NCI-H1436 treated with DMSO at 0.1 percent for 48 hours (cell line): ENCODE measurements around the gene KMT5C.
A peak's percentile ranks its signal among the peaks of the same experiment; 100 is the strongest.

ENCODE experiments used
- DNase-seq: peaks from one replicate; lab custom pipeline; 2025; lab: John Stamatoyannopoulos, UW

KMT5C gene

GRCh38 chr19:55368701-55369563, 29.3 kb downstream of the KMT5C start:
- no peak for DNase-seq

- no peak for DNase-seq
Observed at GRCh38 chr19:55369653-55370304, 30.1 kb downstream of the KMT5C start.

DNA sequence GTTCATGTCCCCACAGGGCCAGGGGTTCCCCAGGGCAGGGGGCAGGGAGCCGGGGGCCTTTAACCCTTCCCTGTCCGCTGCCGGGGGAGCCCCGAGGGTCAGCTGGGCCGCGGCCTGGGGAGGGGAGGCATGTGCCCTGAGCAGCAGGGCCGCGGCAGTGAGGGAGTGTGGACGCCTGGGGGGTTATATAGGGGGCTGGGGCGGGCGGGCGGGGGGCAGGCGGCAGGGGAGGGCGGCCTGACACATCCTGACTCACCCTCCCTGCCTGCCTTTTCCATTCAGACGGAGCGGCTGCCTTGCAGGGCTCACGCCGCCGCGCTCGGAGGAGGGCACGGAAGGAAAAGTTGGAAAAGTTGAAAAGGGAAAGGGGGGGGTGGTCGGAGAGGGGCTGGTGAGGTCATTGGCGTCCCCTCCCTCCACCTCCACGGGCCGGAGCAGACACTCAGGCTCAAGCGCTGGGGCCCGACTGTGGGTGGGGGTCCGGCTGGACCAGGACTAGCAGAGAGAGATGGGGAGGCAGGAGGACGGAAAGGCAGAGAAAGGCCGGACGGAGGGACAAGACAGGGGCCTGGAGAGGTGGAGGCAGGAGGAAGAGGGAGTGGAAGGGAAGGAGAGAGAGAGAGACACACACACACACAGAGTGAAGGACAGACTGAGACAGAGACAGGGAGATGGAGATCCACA, 30.8 kb downstream of the KMT5C start, which contains the start of gene IL11:
Gene IL11 (minus strand): TSS at position 159 of the 684 bp plus-strand sequence. CDS start 153 bp downstream, at position 6.
- no peak for DNase-seq

DNA sequence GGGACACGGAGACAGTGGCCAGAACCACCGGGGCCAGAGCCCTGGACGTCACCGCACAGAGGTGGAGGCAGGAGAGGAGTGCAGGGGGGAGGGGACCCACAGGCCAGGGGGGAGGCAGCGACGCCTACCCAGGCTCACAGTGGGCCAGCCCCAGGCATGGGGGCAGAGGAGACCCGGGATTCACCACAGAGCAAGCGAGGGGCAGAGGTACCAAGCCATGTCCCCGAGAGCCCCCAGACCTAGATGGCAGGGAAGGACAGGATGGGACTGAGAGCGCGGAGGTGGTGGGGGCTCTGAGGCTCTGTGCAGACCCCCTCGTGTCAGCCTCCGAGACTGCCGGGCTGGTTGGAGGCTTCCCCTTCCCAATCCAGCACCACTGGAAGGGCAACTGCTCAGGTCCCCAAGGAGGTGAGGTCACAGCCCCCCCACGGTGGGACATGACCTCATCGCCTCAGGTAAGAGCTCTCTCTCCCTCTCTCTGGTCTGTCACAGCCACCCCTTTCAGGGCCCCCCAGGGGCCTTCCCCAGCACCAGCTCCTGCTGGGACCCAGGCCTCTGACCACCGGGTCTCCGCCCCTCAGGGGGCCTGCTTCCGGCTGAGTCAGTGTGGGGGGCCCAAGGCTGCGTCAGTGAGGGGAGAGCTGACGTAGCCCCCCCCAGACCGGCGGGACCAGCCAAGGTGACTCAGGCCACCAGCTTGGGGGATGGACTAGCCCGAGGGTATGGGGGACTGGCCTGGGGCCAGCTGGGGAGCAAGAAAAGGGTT, 32.8 kb downstream of the KMT5C start:
- DNase-seq, result no peak

- DNase-seq, result no peak
Observed at GRCh38 chr19:55373306-55373992, 33.8 kb downstream of the KMT5C start.

DNA sequence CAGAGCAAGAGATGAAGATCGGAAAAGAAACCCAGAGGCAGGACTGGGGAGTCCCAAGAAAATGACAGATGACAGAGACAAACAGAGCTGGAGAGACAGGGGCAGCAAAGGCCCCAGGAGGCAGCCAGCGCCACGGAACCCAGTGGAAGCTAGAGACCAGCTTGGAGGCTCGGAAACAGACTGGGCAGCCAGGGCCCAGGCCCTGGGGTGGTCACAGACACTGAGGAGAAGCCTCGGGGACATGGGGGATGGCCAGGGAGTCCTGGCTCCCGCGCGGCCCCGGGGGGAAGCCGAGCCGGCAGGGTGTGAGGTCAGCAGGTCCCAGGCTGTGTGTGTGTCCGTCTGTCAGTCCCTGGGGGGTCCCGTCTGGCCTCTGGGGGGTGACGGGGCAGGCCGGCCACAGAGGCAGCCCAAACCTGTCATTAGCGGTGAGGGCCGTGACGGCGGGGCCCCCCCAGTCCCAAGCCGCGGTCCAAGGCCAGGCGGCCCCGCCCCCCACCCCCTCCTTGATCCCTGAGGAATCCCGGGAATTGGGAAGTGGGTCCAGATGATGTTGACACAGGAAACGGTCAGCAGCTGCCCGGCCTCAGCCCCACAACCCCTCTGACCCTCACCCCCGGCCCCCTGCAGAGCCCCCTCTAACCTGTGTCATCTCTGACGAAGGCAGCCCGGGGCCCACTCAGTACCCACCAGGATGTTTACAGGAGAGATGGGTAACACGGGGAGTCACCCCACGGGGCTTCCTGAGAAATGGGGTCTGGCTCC, 34.5 kb downstream of the KMT5C start:
- DNase-seq, result no peak

- DNase-seq, result no peak
Observed at GRCh38 chr19:55376241-55376933, 36.7 kb downstream of the KMT5C start, which contains the start of gene TMEM190. Gene TMEM190 (plus strand): TSS chr19:55376826. CDS start chr19:55376854, 28 bp downstream.

DNA sequence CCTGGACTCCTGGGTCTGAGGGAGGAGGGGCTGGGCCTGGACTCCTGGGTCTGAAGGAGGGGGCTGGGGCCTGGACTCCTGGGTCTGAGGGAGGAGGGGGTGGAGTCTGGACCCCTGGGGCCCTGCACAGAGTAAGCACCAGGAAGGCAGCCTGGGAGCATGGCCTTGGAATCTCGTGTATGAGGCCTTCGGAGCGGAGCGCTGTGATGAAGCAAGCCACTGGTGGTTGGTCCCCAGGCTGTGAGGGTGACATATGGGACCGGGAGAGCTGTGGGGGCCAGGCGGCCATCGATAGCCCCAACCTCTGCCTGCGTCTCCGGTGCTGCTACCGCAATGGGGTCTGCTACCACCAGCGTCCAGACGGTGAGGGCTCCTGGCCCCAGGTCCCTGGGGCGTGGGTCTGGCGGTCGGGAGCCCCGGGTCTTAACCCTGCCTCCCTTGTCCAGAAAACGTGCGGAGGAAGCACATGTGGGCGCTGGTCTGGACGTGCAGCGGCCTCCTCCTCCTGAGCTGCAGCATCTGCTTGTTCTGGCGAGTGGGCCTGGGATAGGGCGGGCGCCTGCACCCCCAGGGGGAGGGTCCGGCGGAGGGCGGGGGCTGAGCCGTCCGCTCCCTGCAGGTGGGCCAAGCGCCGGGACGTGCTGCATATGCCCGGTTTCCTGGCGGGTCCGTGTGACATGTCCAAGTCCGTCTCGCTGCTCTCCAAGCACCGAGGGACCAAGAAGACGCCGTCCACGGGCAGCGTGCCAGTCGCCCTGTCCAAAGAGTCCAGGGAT, 37.9 kb downstream of the KMT5C start:
- no peak for DNase-seq

- no peak for DNase-seq
Observed at GRCh38 chr19:55379174-55379573, 39.5 kb downstream of the KMT5C start.

DNA sequence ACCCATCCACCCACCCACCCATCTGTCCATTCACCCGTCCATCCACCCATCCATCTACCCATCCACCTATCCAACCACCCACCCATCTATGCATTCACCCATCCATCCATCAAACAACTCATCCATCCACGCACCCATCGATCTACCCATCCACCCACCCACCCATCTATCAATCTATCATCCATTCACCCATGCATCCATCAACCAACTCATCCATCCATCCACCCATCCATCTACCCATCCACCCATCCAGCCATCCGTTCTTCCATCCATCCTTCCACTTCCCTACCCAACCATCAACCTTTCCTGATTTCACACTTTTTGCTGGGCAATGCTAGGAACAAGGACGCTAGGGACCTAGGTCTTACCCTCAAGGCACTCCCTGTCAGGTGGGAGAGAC, 42.3 kb downstream of the KMT5C start:
- DNase-seq, result no peak

GRCh38 chr19:55382522-55383054, 42.9 kb downstream of the KMT5C start:
- DNase-seq, result no peak

DNA sequence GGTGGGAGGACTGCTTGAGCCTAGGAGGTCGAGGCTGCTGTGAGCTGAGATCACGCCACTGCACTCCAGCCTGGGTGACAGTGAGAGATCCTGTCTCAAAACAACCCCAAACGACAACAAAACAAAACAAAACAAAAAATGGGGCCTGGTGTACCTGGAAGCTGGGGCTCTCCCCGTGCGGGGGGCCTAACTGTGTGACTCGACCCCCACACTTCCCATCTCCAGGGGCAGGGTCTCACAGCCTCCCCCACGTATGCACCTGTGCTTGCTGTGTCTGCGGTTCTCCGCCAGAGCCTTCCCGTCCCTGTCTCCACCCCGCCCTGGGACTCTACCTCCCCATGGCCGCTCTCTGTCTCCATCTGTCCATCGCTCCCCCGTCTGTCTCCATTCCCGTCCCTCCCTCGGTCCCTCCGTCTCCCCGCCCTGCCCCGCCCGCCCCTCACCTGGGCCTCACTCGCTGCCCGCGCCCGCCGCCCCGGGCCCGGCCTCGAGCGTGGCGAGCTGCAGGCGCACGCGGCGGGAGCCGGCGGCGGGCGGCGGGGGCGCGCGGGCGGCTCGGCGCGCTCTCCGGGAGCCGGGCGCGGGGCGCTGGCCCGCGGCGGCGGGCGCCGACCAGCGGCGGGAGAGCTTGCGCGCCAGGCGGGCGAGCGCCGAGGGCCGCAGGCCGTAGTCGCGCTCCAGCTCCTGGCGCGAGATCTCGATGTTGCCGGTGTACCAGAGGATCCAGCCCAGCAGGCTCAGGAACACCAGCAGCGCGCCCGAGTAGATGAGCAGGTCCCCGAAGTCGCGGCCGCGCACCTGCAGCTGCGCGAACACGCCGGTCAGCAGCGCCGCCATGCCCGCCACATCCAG, 43.8 kb downstream of the KMT5C start:
- DNase-seq, result no peak

GRCh38 chr19:55384131-55384919, 44.6 kb downstream of the KMT5C start, which contains the start of gene TMEM238:
Gene TMEM238 (minus strand): TSS chr19:55384292. CDS start chr19:55384259, 33 bp downstream.
- DNase-seq, result no peak

GRCh38 chr19:55384920-55385723, 45.4 kb downstream of the KMT5C start:
- peak; percentile 93 for DNase-seq

DNA sequence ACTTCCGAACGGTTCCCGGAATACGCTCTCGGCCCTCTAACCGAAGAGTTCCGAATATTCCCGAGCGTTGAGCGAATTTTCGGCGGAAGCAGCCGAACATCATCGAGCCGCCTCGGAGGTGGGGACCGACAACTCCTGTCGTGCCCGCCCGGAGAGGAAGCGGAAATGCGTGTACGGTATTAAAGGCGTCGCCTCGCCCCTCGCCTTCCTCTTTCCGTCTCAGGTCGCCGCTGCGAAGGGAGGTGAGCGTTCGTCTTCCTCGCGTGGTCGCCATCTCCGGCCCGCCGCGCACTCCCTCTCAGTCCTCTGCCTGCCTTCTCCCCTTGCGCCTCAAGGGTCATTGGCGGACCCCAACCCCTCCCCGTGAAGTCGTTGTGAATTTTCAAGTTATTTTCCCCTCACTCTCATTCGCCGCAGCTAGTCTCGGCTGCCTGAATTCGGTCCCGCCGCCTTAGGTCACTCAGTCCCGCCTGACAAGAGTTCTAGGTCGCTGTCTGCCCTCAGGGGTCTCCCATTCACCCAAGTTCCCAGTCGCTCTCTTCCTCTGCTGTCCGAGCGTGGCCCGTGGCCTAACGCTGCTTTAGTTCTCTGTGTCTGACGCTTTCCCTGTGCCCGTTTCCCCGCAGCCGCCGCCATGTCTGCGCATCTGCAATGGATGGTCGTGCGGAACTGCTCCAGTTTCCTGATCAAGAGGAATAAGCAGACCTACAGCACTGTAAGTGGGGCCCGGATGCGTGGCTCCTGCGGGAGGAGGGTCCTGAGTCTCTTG, 46.2 kb downstream of the KMT5C start, which contains the start of gene RPL28:
Gene RPL28 (plus strand): TSS at position 209 of the 769 bp plus-strand sequence. CDS start 426 bp downstream, at position 635.
- peak; percentile 97 for DNase-seq
